GM19043 (cell line): Measurements from ENCODE around the gene KCNE5.
"Not testable (repeated sequence)": the region's sequence is repeated elsewhere in the genome, so short reads cannot be mapped to it uniquely, and the experiment has no call there.

Source experiments
- ATAC-seq: cut with Tn5 transposase; IDR thresholded peaks from one replicate; pipeline ENCODE4 v1.9.1; 2021; ENCODE audit warnings: low read depth; ENCODE audit not compliant: unreplicated experiment

The KCNE5 gene

DNA sequence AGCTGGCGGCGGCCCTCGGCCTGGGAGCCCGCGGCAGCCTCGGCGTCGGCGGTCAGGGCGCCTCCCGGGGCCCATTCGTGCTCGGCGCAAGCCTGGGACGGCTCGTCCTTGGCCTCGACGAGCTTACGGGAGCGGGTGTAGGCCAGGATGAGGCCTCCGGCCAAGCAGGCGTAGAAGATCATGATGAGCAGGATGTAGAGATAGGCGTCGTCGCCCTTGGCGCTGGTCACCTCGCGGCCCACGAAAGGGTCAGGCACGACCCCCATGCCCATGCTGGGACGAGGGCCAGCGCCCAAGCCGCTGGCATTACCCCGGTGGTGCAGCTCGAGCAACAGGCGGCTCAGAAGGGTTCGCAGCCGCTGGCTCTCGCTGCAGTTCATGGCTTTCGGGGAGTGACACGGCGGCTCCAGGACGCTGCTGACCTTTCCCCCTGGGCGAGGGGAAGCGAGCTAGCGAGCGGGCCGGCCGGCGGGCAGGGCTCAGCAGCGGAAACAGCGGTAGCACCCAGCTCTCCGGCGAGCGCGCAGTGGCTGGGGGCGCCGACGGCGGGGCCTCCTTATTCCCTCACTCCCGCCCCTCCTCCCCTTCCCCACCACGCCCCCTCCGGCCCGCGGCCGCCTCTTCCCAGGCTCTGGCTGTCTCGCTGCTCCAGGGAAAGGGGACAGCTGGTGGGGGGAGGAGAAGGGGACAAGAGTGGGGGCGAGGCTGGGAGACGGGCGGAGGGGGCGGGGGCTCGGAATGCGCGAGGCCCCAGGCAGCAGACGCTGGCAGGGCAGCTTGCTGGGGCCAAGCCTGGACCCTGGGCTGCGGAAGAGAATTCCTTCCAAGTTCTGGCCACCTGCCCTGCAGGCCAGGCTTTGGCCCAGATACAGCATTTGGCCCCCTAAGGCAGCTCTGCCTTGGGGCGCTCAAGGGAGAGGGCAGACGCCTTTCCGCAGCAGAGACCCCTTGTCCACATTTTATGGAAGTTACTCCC, at the start of gene KCNE5:
KCNE5 (minus strand) TSS at position 532 of the 976 bp plus-strand sequence; CDS start at position 380, 152 bp downstream.
- ATAC-seq, result no peak

- ATAC-seq, result no peak
Measured at GRCh38 chrX:109672239-109672638, 47.3 kb upstream of the KCNE5 start.

GRCh38 chrX:109671170-109671569, 46.2 kb upstream of the KCNE5 start:
- not testable (repeated sequence) for ATAC-seq

GRCh38 chrX:109667986-109668385, 43.0 kb upstream of the KCNE5 start:
- ATAC-seq, result no peak

DNA sequence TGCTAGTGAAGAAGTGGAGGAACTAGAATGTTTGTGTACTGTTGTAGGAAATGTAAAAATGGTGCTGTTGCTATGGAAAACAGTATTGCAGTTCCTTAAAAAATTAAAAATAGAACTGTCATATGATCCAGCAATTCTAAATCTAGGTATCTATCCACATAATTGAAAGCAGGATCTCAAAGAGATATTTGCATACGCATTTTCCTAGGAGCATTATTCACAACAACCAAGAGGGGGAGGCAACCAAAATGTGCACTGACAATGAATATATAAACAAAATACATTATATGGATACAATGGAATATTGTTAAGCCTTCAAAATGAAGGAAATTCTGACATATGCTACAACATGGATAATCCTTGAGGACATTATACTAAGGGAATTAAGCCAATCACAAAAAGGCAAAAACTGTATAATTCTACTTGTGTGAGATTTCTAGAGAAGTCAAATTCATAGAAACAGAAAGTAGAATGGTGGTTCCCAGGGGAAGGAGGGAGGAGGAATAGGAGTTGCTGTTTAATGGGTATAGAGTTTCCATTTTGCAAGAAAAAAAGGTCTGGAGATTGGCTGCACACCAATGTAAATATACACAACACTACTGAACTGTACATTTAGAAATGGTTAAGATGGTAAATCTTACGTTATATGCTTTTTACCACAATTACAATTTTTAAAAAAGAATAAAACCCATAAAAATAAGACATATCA, 35.6 kb upstream of the KCNE5 start:
- no peak for ATAC-seq

- no peak for ATAC-seq
Measured at GRCh38 chrX:109658391-109658790, 33.4 kb upstream of the KCNE5 start.

GRCh38 chrX:109657364-109657763, 32.4 kb upstream of the KCNE5 start:
- ATAC-seq, result not testable (repeated sequence)

DNA sequence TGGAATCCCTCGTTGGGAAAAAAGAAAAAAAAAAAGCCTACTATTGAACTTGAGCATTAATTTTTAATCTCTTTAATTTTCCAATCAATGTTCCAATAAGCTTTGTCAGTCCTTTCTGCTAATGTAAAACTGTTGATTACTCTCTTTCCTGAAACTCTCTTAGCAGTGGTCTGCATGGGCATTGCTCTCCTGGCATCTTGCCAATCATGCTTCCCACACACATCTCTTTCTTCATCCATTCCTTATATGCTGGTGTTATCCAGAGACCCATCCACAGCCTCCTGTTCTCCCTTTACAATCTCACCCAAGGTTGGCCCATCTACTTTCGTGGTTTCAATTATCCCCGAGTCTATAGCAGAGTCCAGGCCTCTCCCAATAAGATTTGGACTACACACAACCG, 31.8 kb upstream of the KCNE5 start:
- ATAC-seq, result no peak

DNA sequence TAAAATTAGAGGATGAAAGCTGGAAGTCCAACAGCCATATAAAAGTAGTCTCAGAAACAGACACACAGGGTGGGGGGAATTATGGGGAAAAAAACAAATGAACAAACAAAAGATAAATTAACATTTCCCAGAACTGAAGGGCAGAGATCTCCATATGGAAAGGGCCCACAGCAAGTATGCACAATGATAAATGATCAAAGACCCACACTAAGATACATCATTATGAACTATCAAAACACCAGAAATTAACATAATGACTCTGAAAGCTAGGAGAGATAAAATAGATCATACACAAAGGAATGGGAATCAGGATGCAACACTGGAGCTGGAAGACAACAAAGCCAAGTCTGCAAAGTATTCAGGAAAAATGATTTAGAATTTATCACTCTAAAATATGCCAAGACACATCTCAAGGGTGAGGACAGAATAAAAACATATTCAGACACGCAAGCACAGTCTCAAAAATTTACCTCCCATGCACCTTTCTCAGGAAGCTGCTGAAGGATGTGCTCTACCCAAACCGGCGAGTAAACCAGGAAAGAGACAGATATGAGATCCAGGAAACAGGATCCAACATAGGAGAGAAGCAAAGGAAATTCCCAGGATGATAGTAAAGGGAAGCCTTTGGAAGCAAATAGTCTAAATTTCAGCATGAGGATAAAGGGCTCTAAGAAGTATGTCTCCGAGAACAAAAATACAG, 30.7 kb upstream of the KCNE5 start:
- no peak for ATAC-seq

DNA sequence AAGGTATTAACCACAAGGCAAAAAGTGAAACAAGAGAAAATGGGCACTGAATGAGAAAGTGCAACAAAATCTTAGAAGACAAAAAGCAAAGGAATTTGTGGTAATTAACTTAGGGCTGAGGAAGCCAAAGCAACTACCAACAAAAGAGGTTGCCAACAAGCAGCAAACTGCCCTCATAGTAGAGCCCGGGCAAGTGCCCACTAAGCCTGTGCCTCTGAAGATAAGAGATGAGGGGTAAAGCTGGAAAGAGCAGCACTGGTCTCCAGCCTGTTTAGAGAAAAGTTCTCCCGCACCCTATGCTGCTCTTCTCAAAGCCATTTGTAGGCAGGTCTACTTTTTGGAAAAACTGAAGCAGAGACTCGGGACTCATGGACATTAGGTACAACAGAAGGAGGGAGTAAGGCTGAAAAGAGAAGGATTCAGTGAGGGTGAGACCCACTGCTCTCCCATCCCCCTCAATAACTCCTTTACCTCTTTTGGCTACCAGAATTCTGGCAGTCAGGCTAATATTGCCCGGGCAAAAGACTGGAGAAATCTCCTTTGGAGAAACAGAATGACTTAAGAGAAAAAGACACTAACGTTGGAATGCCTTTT, 29.6 kb upstream of the KCNE5 start:
- ATAC-seq, result no peak

- not testable (repeated sequence) for ATAC-seq
Measured at GRCh38 chrX:109644671-109645070, 19.7 kb upstream of the KCNE5 start.

GRCh38 chrX:109643687-109644086, 18.7 kb upstream of the KCNE5 start:
- ATAC-seq, result no peak

DNA sequence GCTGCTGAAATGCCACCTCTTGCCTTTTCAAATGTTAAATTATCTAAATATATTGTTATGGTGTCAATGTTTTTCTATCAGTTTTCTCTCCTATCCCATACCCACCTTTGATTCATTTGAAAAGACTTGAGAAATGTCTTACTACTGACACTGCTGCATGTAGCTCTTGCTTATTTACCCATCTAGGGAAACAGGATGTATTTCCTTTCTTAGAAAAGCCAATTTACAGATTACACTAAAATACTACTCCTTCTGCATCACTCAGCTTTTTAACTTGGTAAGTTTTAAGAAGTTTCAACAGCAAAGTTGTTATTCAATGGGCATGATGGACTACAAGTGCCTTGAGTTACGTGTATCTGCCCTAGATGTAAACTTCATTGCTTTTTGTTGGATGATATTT, 13.2 kb upstream of the KCNE5 start:
- no peak for ATAC-seq

GRCh38 chrX:109637477-109637876, 12.5 kb upstream of the KCNE5 start:
- not testable (repeated sequence) for ATAC-seq

- no peak for ATAC-seq
Measured at GRCh38 chrX:109635146-109635545, 10.2 kb upstream of the KCNE5 start.

DNA sequence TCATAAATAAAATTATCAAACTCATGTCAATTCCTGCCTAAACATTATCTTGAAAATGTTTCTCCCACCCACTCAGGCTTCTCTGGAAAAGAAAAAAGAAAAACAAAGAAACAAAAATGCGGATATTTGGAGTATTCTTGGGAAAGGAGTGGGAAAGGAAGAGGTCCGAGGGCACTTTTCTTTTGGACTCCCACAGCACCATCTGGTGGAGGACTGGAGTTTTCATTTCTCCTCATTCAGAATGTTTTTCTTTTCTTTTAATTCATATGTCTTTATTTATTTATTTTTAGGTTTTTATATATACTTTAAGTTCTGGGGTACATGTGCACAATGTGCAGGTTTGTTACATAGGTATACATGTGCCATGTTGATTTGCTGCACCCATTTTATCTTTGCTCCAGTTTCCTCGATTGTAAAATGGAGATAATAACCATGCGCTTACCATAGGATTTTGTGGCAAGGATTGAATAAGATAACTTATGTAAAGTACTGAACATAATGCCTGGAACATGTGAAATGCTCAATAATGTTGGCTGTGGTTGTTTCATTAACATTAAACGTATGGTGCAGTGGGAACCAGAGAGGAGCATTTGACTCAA, 8.0 kb upstream of the KCNE5 start:
- ATAC-seq, result no peak

- no peak for ATAC-seq
Measured at GRCh38 chrX:109629310-109629709, 4.3 kb upstream of the KCNE5 start.

GRCh38 chrX:109626637-109627036, 1.7 kb upstream of the KCNE5 start:
- ATAC-seq, result no peak

DNA sequence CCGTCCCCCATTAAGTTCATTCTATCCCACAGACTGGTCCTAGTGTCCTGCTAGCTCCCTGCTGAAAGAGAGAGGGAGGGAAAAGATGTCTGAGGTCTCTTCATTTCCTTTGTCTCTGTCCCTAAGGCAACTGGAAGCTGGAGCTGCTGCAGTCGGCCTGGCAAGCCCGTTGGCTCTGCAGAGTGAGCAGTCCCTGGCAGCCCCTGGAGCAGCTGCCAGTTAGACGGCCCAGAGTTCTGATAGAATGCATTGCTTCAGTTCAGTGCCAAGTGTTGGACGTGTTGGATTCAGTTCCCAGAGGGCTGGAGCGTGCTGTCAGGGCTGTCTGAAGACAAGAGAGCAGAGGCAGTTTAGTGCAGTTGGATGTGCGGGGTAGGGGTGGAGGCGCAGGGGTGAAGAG, 975 bp downstream of the KCNE5 start:
- ATAC-seq, result no peak

- ATAC-seq, result no peak
Measured at GRCh38 chrX:109622270-109622669, 2.7 kb downstream of the KCNE5 start.
